HG02623 (cell line): ENCODE results near the gene RASGRP3.
"Not testable (repeated sequence)": the region's sequence is repeated elsewhere in the genome, so short reads cannot be mapped to it uniquely, and the experiment has no call there.

Experiments
- ATAC-seq: cut with Tn5 transposase; IDR thresholded peaks from one replicate; pipeline ENCODE4 v1.9.1; 2021; ENCODE audit warnings: moderate library complexity; ENCODE audit not compliant: unreplicated experiment

RASGRP3 gene

GRCh38 chr2:33476131-33476792, at the start of gene RASGRP3:
RASGRP3 (plus strand) TSS chr2:33476649; CDS start chr2:33515137, 38,488 bp downstream.
- peak; percentile 43 for ATAC-seq

GRCh38 chr2:33426666-33427231, 49.7 kb upstream of the RASGRP3 start:
- ATAC-seq: no peak

- ATAC-seq: no peak
These were observed 46.4 kb upstream of the RASGRP3 start for GRCh38 chr2:33430077-33430476.

GRCh38 chr2:33430856-33431255, 45.6 kb upstream of the RASGRP3 start:
- no peak for ATAC-seq

- ATAC-seq: no peak
These were observed 43.6 kb upstream of the RASGRP3 start for GRCh38 chr2:33432871-33433270.

GRCh38 chr2:33433279-33434235, 42.9 kb upstream of the RASGRP3 start:
- ATAC-seq: no peak

GRCh38 chr2:33435518-33435917, 40.9 kb upstream of the RASGRP3 start:
- no peak for ATAC-seq

- ATAC-seq: no peak
These were observed 40.4 kb upstream of the RASGRP3 start for GRCh38 chr2:33436083-33436482.

GRCh38 chr2:33437297-33437696, 39.2 kb upstream of the RASGRP3 start:
- no peak for ATAC-seq

- no peak for ATAC-seq
These were observed 38.6 kb upstream of the RASGRP3 start for GRCh38 chr2:33437815-33438214.

GRCh38 chr2:33441235-33441810, 35.1 kb upstream of the RASGRP3 start:
- ATAC-seq: peak; percentile 82

- not testable (repeated sequence) for ATAC-seq
These were observed 34.4 kb upstream of the RASGRP3 start for GRCh38 chr2:33442052-33442451.

GRCh38 chr2:33442528-33443079, 33.8 kb upstream of the RASGRP3 start:
- ATAC-seq: no peak

- ATAC-seq: no peak
These were observed 33.1 kb upstream of the RASGRP3 start for GRCh38 chr2:33443274-33443829.

GRCh38 chr2:33444967-33445366, 31.5 kb upstream of the RASGRP3 start:
- ATAC-seq: no peak

- no peak for ATAC-seq
These were observed 28.1 kb upstream of the RASGRP3 start for GRCh38 chr2:33448220-33448899.

- ATAC-seq: no peak
These were observed 25.2 kb upstream of the RASGRP3 start for GRCh38 chr2:33451214-33451613.

- ATAC-seq: no peak
These were observed 24.6 kb upstream of the RASGRP3 start for GRCh38 chr2:33451825-33452224.

GRCh38 chr2:33452545-33452944, 23.9 kb upstream of the RASGRP3 start:
- no peak for ATAC-seq

GRCh38 chr2:33453905-33454479, 22.5 kb upstream of the RASGRP3 start:
- no peak for ATAC-seq
